Muscle of leg (tissue), 11 donors: ENCODE measurements around the gene ERI3. TPM values are rescaled to one million over a fixed set of nuclear protein-coding genes. Genes with fewer than 3 reads are reported as not detected.

Source experiments
- DNase-seq: peaks from one replicate; pipeline ENCODE4 v3.0.0; 2013
- H3K27ac ChIP-seq: one replicate; pipeline ENCODE4 v1.5.1; 2013; ENCODE audit warnings: mild to moderate bottlenecking, low read length, control low read depth
- H3K27me3 ChIP-seq: one replicate; pipeline ENCODE4 v1.6.1; 2013; ENCODE audit warnings: low read length; ENCODE audit not compliant: control insufficient read depth, insufficient read depth
- H3K36me3 ChIP-seq: one replicate; pipeline ENCODE4 v1.6.1; 2013; ENCODE audit warnings: low read length; ENCODE audit not compliant: control insufficient read depth, insufficient read depth
- H3K4me1 ChIP-seq: one replicate; pipeline ENCODE4 v1.6.1; 2013; ENCODE audit warnings: low read length; ENCODE audit not compliant: control insufficient read depth, insufficient read depth
- H3K4me3 ChIP-seq: one replicate; pipeline ENCODE4 v1.5.1; 2013; ENCODE audit warnings: low read length, control low read depth
- H3K9me3 ChIP-seq: replicated peaks from 2 replicates; pipeline ENCODE4 v1.6.1; 2013; ENCODE audit warnings: low read depth, low read length; ENCODE audit not compliant: control insufficient read depth
- WGBS: methylation state at CpG from one replicate; pipeline ENCODE4 v1.1.5; 2013; ENCODE audit warnings: missing lambda C conversion rate; ENCODE audit not compliant: insufficient coverage; 5-methylcytosine and 5-hydroxymethylcytosine counted together
- polyA plus RNA-seq, 8 donors: library from polyadenylated mRNA; unstranded; fragments of 120-200 nt; gene quantifications; one replicate each; pipeline versions ENCODE4 v1.2.1 to v1.2.3, GENCODE V29; 2013; ENCODE audit warnings: inconsistent platforms in 1 of 8, low replicate concordance in 1 of 8; ENCODE audit not compliant: insufficient read length in 8 of 8, insufficient read depth in 1 of 8
- total RNA-seq: library from RNA; stranded (reverse); fragments of 120-200 nt; gene quantifications from one replicate; pipeline ENCODE4 v1.2.4, GENCODE V29; 2013

ERI3 gene
- total and polyA plus RNA-seq, 9 donors: 46.7 to 57.2 (median 52.1) TPM

DNA sequence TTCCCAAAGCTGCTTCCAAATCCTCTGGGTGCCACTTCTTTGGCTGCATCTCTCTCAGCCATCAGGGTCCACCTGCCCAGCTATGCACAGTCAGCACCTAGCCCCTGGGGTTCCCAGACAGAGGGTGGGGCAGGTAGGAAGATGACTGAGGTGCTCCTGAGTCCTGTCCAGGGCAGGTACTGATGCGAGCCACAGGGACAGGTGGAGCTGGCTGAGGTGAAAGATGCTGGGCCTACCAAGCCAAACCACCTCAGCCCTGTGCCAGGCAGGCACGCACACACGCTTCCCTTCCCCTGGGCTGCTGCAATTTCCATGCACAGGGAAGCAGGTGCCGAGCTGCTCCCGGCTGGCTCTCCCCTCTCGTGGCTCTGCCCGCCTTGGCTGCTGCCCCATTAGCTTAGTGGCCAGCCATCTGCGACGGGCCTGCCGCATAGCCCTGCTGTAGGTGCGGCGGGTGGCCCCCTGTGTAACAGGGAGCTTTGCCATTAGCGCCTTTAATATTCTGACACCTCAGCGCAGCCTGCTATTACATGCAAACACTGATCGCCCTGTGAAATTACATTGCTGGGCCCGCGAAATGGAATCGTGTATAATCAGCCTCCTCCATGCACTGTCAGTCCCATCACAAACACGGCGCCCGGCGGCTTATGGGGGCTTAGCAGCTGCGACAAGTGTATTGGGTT, 102.9 kb downstream of the ERI3 start:
- Histone ChIP-seq H3K27me3 (no peaks in the 10 kb centered on the region), H3K27ac (no peak overlapping the region), H3K9me3 (no peaks in the 10 kb centered on the region), H3K4me1 (peaks cover 16% of the 10 kb centered on the region), H3K4me3 (no peak overlapping the region), H3K36me3 (peaks cover 24% of the 10 kb centered on the region)
- no peak for DNase-seq
- WGBS: 87% methylated on average over 14 of the region's 23 CpGs

DNA sequence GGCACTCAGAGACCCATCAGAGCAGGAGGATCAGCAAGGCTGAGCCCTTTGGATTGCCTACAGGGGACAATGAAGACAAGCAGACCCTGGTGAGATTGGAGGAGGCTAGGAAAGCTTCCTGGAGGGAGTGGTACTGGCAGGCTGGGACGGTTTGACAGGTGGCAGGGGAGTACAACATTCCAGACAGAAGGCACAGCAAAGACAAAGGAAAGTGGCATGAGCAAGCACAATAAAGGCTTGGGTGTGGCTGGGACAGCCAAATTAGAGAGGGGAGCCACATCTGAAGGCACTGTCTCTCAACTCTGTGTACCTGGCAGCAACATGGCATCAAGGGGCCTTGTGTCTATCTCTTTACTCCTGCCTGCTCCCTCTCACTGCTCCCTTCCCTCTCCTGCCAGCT, 103.6 kb downstream of the ERI3 start:
- 87% methylated on average over 1 of the region's 1 CpG for WGBS
- Histone ChIP-seq H3K36me3 (peaks cover 30% of the 10 kb centered on the region), H3K27ac (no peak overlapping the region)

DNA sequence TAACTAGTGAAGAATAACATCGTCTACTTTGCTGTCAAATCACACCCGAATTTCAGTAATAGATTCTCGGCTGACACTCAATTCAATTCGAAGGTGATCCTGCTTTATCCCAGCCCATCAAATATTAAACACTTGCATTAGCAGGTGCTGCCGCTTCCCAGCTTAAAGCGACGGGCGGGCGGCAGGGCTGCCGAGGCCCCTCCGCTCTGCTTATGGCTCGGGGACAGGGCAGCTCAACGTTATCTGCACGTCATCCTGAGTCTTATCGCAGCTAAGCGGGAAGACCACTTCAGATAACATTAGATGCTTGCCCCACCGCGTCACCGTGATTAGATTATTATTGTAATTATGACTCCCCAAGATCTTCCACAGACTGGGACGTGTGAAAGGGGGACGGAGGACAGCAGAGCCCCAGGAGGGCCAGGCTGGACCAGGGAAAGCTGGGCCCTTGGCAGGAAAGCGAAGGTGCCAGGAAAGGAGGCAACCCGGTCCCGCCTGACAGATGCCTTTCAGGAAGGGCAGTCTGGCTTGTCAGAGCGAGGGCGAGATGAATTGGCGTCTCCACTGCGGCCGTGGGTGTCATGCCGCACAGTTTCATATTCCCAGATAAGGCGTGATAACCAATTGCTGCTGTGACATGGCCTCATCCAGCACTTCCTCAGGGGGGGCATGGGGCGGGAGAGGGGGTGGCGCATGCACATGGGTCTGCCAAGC, 104.8 kb downstream of the ERI3 start:
- H3K4me3 ChIP-seq: no peak overlapping the region
- no peak for DNase-seq
- 80% methylated on average over 24 of the region's 33 CpGs for WGBS
- no peaks in the 10 kb centered on the region for H3K27me3 ChIP-seq
- H3K36me3 ChIP-seq: peaks cover 31% of the 10 kb centered on the region
- H3K4me1 ChIP-seq: peaks cover 16% of the 10 kb centered on the region
- H3K9me3 ChIP-seq: no peaks in the 10 kb centered on the region
- no peak overlapping the region for H3K27ac ChIP-seq

More for the DNA sequence above, 103.6 kb downstream of the ERI3 start:
- Histone ChIP-seq H3K27me3 (no peaks in the 10 kb centered on the region), H3K4me3 (no peak overlapping the region), H3K4me1 (peaks cover 16% of the 10 kb centered on the region), H3K9me3 (no peaks in the 10 kb centered on the region)
- DNase-seq: no peak

DNA sequence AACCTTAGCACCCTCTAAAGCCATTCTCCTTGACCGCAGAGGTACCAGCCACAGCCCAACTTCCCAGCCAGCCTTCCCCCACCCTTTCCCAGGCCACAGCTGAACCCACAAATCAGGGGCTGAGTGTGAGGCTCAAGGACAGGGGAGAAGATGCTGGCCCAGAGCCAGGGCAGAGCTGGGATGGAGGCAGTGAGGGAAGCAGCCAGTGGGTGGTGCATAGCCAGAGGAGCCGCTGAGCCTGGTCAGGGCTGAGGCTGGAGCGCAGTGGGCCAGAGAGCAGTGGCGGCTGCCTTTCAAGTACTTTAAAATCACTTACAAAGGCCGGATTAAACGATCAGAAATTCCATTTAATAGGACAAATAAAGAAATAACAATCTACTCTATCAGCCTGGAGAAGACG, 105.5 kb downstream of the ERI3 start:
- peaks cover 32% of the 10 kb centered on the region for H3K36me3 ChIP-seq
- H3K27me3 ChIP-seq: no peaks in the 10 kb centered on the region
- no peak overlapping the region for H3K4me3 ChIP-seq
- 60% methylated on average over 1 of the region's 7 CpGs for WGBS
- H3K4me1 ChIP-seq: peaks cover 16% of the 10 kb centered on the region
- peak; percentile 40 for DNase-seq
- no peaks in the 10 kb centered on the region for H3K9me3 ChIP-seq
- H3K27ac ChIP-seq: no peak overlapping the region

DNA sequence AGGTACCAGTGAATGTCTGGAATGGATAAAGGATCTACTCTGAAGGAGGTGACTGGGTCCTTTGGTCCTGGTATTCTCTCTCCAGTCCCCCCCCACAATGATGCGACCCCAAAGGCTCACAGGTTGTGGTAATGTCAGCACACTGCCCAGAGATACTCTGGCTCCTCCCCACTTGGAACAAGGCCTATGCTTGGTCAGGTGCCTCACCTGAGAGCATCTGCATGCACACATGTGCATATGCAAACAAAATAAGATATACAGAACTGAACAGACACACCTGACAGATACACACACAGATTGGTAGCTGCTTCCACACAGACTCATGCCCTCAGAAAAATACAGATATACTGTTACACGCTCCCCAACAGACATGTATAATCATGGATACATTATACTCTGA, 108.3 kb downstream of the ERI3 start:
- no peak overlapping the region for H3K27ac ChIP-seq
- H3K4me3 ChIP-seq: no peak overlapping the region
- DNase-seq: no peak
- no peaks in the 10 kb centered on the region for H3K27me3 ChIP-seq
- WGBS: 86% methylated on average over 1 of the region's 2 CpGs
- H3K9me3 ChIP-seq: no peaks in the 10 kb centered on the region
- H3K4me1 ChIP-seq: peaks cover 11% of the 10 kb centered on the region
- peaks cover 49% of the 10 kb centered on the region for H3K36me3 ChIP-seq

- Histone ChIP-seq H3K4me3 (no peak overlapping the region), H3K9me3 (no peaks in the 10 kb centered on the region), H3K36me3 (peaks cover 57% of the 10 kb centered on the region), H3K27ac (no peak overlapping the region), H3K27me3 (no peaks in the 10 kb centered on the region), H3K4me1 (peaks cover 15% of the 10 kb centered on the region)
- DNase-seq: no peak
- 63% methylated on average over 8 of the region's 9 CpGs for WGBS
These were observed 110.1 kb downstream of the ERI3 start for GRCh38 chr1:44244986-44245385.

- Histone ChIP-seq H3K4me3 (no peak overlapping the region), H3K4me1 (peaks cover 23% of the 10 kb centered on the region), H3K27me3 (no peaks in the 10 kb centered on the region), H3K36me3 (peaks cover 51% of the 10 kb centered on the region), H3K9me3 (no peaks in the 10 kb centered on the region), H3K27ac (no peak overlapping the region)
- no peak for DNase-seq
- WGBS: 94% methylated on average over 7 of the region's 7 CpGs
These were observed 111.1 kb downstream of the ERI3 start for GRCh38 chr1:44243782-44244495.

- no peak for DNase-seq
- peaks cover 48% of the 10 kb centered on the region for H3K36me3 ChIP-seq
- H3K9me3 ChIP-seq: no peaks in the 10 kb centered on the region
- H3K27ac ChIP-seq: no peak overlapping the region
- H3K4me1 ChIP-seq: peaks cover 35% of the 10 kb centered on the region
- H3K27me3 ChIP-seq: no peaks in the 10 kb centered on the region
- no peak overlapping the region for H3K4me3 ChIP-seq
- WGBS: 50% methylated on average over 8 of the region's 16 CpGs
These were observed 112.3 kb downstream of the ERI3 start for GRCh38 chr1:44242746-44243145.

DNA sequence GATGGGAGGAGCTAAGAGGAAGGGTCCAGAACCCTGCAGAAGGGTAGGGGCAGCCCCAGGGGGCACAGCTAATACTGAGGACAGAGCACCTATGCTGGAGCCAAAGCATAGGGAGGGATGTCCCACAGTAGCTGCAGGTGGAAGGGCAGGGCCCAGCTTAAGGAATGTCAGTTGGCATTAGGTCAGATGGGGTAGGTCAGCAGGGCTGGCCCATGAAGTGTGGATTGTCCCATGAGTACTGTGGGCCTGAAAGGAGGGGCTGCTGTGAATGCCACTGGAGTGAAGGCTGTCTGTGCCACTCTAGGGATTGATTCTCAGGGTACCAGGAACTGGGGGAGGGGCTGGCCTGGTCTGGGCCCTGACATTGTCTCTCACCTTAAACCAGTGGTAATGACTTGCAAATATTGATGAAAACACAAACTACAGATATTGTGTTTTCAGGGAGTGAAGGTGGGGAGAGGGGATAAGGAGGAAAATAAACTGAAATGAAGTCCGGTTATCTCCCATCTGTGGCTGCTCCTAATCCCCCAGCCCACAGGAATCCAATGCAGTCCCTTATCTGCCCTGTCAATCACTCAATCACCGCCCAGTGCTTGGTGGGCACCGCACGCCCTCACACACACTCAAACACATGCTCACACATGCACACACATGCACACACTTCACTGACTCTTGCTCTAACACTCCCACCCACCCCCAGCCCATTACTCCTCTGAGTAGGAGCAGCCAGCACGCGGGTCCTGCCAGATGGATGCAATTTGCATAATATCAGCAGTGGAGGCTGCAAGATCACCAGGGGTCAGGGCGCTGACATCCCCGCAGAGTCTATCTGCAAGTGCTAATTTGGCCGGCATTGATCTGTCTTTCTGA, 114.0 kb downstream of the ERI3 start:
- peaks cover 38% of the 10 kb centered on the region for H3K36me3 ChIP-seq
- no peak for DNase-seq
- H3K9me3 ChIP-seq: no peaks in the 10 kb centered on the region
- 55% methylated on average over 5 of the region's 9 CpGs for WGBS
- peaks cover 38% of the 10 kb centered on the region for H3K4me1 ChIP-seq
- H3K27ac ChIP-seq: peak overlapping the region; percentile 84
- H3K4me3 ChIP-seq: no peak overlapping the region
- H3K27me3 ChIP-seq: no peaks in the 10 kb centered on the region
